ENCODE measurements around the gene TOR1AIP2.
"Not testable (repeated sequence)": the region's sequence is repeated elsewhere in the genome, so short reads cannot be mapped to it uniquely, and the experiment has no call there.

TOR1AIP2 gene

GRCh38 chr1:179875596-179876299 is 1.9 kb downstream of the TOR1AIP2 start:
- DNase-seq (ENCODE audit: low read depth) = no peak

DNA sequence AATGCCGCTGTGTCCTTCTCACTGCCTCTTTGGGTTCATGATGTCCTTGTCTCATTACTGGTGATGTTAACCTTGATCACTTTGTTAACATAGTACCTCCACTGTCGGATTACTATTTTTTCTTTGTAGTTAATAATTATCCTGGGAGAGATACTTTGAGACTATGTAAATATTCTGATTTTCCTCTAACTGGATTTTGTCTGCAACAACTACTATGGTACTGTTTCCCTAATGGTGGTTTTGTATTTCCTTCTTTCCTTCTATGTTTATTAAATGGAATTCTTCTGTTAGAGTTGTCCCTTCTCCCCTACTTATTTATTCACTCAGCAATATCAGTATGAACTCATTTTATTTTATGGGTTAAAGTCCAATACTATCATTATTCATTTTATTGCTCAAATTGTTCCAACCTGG is 4.2 kb downstream of the TOR1AIP2 start:
- DNase-seq (ENCODE audit: low read depth) = no peak

GRCh38 chr1:179872558-179872957 is 5.0 kb downstream of the TOR1AIP2 start:
- DNase-seq (ENCODE audit: low read depth) = no peak

DNA sequence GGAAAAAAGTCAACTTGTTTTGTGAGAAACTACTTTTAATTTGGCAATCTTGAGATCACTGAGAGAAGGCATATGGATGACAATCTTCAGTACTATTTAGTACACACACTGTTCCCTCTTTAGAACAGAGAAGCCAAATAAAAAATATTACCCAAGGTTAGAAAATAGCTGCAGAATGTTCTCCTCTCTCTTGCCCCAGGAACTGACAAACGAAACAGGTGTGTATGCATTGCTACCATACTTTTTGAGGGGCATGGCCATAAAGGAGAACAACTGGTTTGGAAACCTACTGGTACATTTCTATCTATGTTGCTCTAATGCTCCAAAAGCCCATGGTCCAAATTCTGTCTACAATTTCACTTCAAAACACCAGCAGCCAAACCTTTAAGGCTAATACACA is 5.7 kb downstream of the TOR1AIP2 start:
- no peak for DNase-seq (ENCODE audit: low read depth)

- no peak for DNase-seq (ENCODE audit: low read depth)
Observed at GRCh38 chr1:179870870-179871269, 6.7 kb downstream of the TOR1AIP2 start.

GRCh38 chr1:179867493-179868330 is 9.9 kb downstream of the TOR1AIP2 start:
- DNase-seq (ENCODE audit: low read depth) = peak; percentile 34

DNA sequence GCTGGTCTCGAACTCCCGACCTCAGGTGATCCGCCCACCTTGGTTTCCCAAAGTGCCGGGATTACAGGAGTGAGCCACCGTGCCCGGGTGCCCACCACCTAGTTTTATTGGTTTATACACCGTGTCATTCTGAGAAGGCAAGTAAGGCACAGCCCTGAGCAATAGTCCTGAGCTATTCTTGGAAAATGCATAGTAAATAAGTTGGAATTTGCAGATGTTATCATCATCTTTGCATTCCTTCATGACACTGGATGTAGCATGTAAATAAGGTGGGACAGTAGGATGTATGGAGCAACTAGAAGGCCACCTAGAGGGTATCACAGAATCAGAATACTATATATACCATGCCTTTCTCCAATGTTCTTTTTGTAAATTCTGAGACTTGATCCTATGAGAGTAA is 11.0 kb downstream of the TOR1AIP2 start:
- no peak for DNase-seq (ENCODE audit: low read depth)

DNA sequence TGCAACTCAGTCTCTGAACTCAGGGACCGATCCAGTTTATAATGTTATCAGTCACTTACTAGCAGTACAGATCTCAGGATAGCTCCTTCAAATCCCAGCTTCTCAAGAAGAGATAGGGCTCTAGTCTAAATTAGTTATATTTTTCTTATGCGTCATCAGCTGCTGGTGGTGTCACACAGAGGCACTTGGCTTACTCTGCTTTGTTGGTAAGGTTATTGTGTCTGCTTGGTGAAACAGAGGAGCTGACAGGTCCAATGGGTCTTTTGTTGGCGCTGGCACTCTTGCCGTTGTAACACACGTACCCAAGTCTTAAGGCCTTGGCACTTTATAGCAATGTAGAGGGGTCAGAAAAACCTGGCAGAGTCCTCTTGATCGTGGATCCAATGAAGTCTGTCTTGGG is 12.2 kb downstream of the TOR1AIP2 start:
- DNase-seq (ENCODE audit: low read depth) = no peak

- no peak for DNase-seq (ENCODE audit: low read depth)
Observed at GRCh38 chr1:179860652-179861051, 17.0 kb downstream of the TOR1AIP2 start.

DNA sequence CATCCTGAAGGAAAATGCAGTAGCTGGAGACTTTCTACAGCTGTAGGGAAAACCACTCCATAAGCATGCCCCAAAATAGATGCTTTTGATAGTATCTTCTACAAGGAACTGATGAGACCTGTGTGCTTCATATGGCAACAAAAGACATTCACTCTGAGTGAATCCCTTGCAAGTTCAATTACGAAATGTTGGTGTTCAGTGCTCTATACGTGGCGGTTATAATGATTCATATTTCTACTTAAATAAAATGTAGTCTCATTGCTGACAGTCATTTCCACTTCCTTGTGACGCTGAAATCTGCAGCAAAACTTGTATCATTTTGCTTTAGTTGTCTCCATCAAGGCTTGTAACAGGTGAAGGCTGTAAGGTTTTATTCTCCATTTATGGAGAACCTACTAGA is 20.6 kb downstream of the TOR1AIP2 start:
- no peak for DNase-seq (ENCODE audit: low read depth)

- no peak for DNase-seq (ENCODE audit: low read depth)
Observed at GRCh38 chr1:179856296-179856695, 21.3 kb downstream of the TOR1AIP2 start.

- not testable (repeated sequence) for DNase-seq (ENCODE audit: low read depth)
Observed at GRCh38 chr1:179855831-179856230, 21.8 kb downstream of the TOR1AIP2 start.

- no peak for DNase-seq (ENCODE audit: low read depth)
Observed at GRCh38 chr1:179853102-179853501, 24.5 kb downstream of the TOR1AIP2 start.

DNA sequence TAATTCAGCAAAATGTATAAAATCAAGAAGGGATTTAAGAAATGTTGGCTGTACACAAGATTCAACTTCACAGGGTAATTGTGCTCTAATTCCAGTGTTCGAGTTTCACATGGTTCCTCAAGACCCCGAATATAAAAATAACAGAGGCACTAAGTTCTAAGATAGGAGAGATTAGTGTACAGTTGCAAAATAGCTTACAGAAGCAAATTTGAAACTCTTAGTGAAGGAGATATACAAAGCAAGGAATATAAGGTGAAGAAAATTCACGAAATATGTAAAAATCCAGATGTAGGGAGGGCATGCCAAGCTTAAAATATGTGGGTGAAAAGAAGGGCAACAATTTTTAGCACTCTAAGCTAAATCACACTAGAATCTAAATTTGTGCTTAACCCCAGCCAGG is 29.4 kb downstream of the TOR1AIP2 start:
- DNase-seq (ENCODE audit: low read depth) = no peak

DNA sequence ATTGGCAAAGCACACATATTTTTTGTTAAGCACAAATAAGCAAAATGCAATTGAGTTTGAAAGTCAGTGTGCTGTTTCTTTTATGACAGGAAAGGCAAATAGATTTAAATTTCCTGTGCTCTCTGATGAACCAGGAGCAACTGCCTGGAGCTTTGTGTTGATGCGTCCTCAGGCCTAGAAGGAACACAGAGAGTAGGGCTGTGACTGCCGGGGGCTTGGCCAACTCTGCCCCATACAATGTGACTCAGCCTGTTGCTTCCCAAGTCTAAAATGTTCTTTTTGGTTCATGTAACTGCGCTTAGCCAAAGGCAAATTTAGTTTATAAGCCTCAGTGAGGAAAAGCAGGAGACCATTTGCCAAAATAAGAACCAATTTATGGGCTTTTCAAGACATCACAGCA is 37.5 kb downstream of the TOR1AIP2 start:
- DNase-seq (ENCODE audit: low read depth) = no peak

GRCh38 chr1:179836686-179837445 is 40.7 kb downstream of the TOR1AIP2 start:
- DNase-seq (ENCODE audit: low read depth) = not testable (repeated sequence)

- DNase-seq (ENCODE audit: low read depth) = no peak
Observed at GRCh38 chr1:179831852-179832699, 45.5 kb downstream of the TOR1AIP2 start.

DNA sequence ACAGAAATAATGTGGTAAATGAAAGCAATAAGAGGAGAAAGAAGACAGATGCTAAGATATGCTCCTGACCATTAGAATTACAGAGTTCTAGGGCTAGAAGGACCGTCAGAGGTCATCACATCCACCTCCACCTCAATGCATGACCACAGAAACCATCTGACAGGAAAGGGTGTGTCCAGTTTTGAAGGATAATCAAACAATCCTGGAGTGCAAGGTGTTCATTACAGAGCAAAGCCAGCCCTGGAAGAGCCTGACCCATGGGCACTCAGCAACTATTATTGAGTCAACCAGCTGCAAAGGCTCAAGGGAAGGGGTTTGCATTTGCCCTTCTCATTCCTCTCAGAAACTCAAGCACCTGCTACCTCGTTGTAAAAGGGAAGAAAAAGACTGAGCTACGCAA is 46.4 kb downstream of the TOR1AIP2 start:
- DNase-seq (ENCODE audit: low read depth) = no peak

- no peak for DNase-seq (ENCODE audit: low read depth)
Observed at GRCh38 chr1:179828554-179829110, 49.0 kb downstream of the TOR1AIP2 start.

GRCh38 chr1:179826626-179827280 is 50.9 kb downstream of the TOR1AIP2 start:
- DNase-seq (ENCODE audit: low read depth) = no peak

Data from fibroblast of gingiva (primary cell).